T-helper 2 cell (primary cell): ENCODE results near the gene SIM2.

Experiments used
- DNase-seq, 5 experiments: peaks; one replicate each; pipeline versions ENCODE4 v3.0.0 to v3.0.0-alpha.2; 2012 to 2022

Gene SIM2

DNA sequence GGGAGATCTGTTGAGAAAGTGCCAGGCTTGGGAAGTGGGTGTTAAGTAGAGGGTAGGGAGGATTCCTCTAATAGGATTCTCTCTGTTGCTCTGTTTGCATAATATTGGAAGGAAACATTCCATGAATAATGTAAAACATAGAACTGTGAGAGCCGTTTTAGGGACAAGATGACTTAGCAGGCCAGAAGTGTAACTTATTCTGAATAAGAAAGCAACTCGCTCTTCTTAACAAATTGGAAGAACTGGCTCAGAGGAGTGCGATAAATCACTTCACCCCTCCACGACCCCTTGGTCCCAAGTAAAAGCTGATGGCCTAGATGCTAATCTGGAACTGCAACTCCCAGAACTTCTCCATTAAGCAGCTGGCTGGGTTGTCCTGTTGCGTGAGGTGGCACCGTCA is 19.1 kb downstream of the SIM2 start:
- DNase-seq: no peak

DNA sequence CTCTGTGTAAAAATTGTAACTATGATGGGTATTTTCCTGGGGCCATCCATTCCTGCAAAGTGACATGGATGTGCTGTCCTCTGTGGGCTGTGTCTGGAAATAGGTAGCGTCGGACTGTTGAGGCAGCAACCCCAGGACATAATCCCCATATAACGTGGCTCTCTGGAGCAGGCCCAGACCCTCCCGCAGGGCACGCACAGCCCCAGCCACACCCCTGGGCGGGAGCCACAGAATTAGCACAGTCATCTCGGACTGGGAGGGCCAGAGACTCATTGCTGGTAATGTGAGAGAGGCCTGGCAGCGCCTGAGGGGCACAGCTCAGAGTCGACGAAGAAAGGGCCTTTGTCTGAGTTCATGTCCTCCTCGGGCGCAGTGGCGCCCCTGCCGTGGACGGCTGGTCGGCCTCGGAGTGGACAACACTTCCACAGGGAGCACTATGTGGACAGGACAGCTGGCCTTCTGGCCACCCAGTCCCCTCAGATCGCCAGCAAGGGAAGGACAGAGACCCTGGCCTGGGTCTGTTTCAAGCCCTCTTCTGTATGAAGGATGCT is 20.1 kb downstream of the SIM2 start:
- DNase-seq: no peak

DNA sequence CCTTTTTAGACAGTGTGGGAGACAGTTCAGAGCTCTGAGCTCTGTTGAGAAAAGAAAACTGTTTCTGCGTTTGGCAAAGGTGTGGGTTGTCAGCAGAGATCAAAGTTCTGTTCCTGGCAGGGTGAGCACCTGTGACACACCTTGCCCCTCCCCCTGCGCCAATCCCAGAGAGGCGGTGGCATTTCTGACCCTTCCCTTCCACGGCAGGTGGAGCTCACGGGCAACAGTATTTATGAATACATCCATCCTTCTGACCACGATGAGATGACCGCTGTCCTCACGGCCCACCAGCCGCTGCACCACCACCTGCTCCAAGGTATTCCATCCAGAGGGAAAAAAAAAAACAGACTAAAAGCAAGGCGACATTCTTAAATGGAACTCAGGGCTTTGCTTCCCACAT is 20.7 kb downstream of the SIM2 start:
- DNase-seq: no peak

DNA sequence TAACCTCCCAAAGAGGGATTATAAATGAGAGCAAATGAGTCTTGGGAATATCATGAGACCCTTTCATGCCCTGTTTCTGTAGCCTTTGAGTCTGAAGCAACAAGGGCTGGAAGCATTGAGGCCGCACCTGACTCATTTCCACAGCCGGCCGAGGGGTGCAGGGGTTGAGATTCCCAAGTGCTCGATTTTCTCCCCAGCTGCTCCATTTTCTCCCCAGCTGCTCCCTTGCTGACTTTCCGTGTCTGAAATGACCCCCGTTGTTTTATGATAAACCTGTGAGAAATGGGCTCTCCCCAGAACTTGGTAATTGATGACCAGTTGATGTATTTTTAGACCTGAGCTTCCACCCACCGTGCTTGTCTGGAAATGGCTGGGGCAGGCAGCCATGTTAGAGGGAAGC is 22.9 kb downstream of the SIM2 start:
- no peak for DNase-seq

DNA sequence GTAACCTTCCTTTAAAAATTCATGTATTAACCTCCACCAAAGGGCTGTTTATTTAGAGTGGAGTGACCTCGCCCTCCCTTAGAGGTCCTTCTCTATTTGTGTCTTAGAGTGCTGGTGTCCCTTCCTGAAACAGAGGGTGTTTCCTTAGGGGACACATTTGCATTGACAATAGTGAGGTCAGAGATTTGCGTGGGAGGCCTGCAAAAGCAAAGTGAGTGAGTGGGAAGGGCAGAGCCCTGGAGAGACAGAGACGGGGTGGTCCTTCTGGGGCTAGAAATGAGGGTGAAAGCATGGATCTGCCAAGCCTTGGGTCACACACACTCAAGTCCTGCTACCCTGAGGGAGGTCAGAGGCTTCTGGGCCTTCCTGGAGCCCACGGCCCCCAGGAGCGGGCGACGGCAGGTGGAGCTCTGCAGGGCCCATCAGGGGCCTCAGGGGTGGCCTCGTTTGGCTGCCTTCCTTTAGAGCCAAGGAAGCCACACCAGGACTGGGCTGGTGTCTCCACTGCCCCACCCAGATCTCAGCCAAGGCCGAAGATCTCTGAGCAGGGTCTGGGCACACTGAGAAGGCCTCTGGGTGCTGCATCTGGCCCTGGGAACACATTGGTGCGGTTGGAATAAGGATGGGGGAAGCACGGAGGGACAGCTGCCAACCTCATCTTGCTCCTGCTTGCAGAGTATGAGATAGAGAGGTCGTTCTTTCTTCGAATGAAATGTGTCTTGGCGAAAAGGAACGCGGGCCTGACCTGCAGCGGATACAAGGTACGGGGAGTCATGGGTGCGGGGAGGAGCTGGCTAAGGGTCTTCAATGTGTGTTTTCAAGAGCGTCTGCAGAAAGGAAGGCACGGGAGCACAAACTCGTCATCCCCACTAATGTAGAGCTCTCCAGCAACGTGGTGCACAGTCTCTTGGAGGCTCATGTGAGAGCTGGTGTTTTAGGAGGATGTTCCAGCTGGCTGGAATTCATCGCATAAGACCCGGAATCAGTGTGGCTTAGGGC is 23.8 kb downstream of the SIM2 start:
- no peak for DNase-seq

DNA sequence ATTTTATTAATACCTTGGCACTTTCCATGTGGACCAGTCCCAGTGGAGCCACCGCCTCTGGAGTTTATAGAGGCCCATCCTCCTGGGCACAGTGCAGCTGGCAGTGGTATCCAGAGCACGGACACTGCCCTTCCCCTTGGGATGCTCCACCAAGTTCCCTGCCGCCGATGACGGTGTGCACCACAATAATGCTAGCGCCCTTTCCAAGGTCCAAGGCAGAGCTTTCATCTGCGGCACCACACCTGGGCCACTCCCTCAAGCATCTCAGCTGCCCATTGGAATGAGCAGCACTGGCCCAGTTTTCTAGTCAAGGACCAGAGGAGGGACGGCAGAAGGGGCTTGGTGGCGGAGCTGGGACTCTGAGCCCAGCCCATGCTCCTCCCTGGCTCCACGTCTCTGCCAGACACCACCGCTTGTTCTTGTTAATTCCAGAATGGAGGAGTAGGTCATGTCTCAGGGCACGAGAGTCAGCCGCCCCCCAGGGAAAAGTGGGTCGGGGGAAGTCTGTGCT is 24.5 kb downstream of the SIM2 start:
- no peak for DNase-seq

DNA sequence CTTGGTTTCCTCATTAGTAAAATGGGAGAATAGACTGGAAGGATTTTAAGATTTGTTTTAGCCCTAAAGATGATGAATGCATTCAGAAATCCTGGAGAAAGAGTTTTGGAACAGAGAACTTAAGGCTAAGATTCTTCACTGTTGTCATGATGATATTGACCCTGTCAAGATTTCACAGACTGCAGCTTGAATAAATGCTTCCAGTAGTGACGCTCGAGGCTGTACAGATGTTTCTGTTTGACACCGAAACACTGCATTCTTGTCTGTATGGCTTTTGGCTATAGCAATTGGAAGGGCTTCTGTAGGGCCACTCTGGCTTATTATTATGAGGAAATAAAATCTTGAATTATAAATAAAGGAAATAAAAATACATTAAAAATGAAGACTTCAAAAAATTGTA is 25.7 kb downstream of the SIM2 start:
- no peak for DNase-seq

DNA sequence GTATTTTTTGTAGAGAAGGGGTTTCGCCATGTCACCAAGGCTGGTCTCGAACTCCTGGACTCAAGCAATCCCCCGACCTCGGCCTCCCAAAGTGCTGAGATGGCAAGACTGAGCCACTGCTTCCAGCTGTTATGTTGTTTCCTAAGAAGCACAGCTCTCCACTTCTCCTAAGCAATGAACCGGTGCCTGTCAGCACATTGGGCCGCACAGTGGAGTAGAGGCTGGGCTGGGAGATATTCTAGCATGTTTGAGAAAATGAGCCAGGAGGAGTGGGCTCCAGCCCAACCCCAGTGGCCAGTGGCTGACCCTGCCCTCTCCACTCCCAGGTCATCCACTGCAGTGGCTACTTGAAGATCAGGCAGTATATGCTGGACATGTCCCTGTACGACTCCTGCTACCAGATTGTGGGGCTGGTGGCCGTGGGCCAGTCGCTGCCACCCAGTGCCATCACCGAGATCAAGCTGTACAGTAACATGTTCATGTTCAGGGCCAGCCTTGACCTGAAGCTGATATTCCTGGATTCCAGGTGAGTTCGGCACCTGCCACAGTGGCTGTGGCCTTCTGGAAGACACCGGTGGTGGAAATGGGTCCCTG is 27.0 kb downstream of the SIM2 start:
- DNase-seq: no peak

DNA sequence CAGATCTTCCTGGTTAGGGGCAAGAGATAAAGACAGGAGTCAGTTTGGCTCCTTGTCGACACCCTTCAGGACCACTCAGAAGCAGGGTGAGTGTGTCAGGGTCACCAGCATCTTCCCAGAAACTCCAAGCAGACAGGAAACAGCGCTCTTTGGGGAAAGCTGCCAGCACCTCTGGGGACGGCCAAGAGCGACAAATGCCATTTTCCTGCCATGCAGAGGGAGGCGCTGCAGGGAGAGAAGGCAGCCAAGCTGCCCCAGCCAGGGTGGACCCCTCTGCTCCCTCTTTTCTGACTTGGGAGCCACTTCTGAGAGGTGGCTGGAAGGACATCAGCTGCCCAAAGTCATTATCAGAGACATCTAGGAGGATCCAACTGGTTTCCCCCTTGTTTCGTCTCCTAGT is 29.0 kb downstream of the SIM2 start:
- no peak for DNase-seq

DNA sequence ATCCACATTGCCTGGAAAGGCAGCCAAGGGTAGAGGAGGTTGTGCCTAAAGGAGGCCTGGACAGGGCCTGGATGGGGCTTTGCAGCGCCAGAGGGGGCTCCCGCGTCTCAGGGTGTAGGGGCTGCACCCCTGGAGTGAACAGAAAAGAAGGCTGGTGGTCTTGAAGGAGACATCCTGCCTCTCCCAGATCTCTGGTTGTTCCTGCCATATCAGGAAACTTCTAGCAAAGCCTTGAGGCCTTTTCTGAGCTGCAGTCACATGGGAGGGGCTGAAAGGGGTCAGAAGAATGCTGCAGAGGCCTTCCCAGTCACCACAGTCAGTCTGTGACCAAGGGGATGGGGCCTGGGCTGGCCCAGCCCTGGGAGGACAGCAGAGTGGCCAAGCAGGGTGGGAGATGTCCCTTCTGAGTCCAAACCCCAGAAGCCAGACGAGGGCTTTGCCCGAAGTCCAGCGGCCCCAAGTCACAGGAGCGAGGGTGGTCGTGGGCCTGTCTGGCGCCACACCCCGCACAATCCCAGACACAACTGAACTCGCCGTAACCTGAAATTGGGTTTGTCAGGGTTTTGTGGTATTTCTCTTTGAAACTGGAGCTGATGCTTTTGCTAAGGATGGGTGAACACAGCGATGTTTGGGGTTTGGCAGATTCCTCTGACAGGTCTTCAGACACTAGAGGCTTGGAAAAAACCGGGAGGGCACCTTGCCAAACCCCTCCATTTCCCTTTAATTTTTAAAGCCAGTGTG is 29.6 kb downstream of the SIM2 start:
- no peak for DNase-seq

DNA sequence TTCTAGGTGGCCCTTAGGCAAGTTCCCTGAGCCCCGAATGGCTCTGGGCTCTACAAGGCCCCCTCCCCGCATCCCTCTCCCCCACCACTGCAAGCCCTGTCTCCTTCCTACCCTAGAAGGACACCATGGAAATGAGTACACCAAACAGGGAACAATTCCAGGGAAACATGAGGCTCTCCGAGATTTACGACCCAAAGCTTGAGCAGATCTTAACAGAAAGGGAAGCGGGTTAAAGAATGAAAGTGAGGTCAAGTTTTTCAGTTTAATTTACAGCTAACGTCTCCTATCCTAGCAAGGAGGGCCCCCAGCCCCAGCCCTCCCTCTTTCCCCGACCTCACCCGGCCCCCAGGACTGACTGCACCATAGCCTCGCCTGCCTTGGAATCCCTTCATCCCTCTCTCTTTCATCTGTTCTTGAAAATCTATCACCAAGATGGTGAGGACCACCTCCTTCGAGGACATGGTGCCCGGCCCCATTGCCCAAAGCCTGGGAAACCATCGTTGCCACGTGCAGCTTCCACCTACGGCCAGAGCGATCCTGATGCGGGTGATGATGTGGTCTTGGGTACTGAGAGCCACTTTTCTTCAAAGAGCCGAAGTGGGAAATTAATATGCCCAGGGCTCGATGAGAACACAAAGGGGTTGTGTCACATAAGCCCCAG is 30.5 kb downstream of the SIM2 start:
- DNase-seq: no peak

DNA sequence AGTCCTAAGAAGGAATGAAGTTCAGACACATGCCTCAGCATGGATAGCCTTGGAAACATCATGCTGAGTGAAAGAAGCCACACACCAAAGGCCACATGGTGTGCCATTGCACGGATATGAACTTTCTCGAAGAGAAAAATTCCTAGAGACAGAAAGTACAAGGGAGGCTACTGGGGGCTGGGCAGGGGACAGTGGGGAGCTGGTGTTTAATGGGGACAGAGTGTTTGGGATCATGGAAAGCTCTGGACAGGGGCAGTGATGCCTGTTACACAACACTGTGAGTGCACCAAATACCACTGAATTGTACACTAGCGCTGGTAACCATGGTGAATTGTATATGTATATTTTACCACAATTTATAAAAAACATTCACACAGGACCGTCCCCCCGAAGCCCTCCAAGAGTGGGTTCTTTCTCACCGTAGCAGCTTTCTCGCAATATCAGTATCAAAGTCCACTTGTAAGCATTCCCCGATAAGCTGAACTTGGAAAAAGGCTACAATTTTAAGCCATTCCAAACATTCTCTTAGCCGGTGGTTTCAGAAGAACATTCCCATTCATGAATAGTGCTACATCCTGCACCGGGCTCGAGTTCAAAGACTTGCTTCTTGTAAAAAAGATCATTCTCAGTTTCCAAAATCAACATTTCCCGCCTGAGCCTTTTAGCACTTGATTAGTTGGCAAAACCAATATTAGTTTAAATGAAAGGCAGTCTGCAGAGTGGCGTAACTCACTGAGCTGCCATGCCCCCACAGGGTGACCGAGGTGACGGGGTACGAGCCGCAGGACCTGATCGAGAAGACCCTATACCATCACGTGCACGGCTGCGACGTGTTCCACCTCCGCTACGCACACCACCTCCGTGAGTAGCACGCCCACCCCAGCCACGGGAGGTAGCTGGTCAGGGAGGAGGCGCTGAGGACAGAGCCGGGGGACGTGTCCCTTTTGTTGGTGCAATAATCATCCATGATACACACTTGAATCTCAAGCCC is 31.7 kb downstream of the SIM2 start:
- DNase-seq: no peak

DNA sequence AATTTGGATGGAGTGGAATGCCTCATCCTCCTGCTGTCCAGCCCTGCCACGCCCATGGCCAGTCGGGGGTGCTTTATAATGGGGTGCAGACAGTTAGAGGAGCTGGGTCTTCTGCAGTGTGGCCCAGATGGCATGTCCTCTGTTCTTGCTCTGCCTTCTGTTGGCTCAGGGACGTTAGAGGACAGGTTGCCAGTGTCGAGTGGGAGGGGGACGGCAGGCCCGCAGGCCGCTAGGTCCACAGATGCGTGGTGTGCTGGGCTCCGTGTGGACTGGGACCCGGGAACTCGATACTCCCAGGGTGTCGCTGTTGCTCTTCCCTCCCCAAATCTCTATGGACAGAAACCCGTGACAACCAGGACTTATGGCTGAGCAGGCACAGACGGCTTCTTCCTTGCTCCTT is 33.3 kb downstream of the SIM2 start:
- DNase-seq: no peak

DNA sequence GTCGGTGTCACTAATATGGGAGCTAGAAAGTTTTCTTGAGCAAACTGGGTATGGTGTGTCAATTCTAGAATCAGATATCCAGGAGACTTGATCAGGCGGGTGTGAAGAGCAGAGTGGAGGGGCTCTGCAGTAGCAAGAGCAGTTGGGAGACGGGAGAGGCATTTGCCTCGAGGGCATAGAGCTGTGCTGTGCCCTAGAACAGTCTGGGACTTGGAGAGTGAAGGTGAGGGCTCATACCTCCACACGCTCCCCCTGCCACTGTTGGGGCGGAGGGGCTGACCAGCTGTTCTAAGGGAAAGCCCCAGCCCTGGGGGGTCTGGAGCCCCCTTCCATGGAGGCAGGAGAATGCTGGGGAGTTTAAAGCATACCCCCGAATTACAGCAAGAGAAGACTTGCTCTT is 33.8 kb downstream of the SIM2 start:
- no peak for DNase-seq

DNA sequence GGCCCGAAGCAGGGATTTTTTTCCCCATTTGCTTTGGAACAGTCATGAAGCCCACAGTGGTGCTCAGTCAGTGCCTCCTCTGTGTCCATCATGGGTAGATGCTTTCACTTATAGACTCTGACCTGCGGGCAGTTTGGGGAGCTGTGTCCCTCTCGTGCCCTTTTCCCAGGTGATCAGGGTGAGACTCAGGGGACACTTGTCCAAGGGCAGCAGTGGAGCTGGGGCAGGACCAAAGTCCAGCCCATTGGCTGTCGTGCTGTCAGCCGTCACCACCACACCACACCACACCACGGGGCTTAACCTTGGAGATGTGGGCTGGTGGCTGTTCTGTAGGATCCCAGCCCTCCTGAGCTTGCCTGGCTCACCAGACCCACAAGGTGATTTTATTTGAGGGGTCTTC is 34.9 kb downstream of the SIM2 start:
- no peak for DNase-seq

DNA sequence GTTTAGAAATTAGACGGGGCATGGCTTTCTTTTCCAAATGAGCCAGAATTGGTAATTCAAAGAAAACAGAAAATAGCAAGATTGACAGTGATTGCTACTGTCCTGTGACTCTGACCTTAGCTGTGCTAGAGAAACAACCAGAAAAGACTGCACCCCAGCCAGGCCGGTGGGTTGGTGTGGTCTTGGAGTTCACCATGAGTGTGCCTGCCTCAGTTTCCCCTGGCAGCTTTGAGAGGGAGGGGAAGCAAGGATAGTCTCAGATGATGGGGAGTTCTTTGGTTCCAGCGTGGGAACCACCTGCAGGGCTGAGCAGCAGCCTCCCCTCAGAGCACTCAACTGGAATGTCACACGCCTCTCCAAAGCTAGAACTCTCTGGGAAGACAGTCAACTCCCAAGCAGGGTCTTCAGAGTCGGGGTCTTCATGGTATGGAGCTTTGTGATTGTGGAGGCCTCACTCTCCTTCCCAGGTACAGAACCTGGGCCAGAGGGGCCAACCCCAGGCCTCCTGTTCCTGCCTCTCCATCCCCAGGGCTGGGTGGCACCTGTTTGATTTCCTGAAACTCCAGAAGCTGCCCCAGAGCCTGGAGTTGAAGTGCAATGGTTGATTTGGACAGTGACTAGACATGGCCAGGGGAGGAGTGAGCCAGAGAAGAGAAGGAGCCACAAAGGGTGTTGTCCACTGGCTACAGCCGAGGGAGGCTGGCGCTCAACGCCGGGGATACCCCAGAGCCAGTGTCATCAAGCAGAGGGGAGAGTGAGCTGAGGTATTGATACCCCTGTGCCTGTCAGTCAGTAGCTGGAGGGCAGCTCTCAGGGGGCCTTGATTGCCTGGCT is 35.7 kb downstream of the SIM2 start:
- no peak for DNase-seq

DNA sequence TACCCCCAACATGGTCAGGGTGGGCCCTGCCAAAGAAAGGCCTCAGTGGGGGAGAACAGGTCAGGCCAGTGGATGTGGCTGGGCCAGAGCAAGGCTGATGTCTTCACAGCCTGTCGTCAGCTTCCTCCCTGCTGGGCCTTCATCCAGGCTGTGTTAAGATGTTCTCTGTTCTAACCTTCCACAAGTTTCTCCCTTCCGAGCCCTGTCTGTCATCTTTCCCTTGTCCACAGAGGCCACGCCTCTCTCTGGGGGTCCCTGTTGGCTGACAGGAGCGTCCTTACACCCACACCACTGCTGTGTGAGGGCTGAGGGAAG is 36.2 kb downstream of the SIM2 start:
- DNase-seq: no peak

DNA sequence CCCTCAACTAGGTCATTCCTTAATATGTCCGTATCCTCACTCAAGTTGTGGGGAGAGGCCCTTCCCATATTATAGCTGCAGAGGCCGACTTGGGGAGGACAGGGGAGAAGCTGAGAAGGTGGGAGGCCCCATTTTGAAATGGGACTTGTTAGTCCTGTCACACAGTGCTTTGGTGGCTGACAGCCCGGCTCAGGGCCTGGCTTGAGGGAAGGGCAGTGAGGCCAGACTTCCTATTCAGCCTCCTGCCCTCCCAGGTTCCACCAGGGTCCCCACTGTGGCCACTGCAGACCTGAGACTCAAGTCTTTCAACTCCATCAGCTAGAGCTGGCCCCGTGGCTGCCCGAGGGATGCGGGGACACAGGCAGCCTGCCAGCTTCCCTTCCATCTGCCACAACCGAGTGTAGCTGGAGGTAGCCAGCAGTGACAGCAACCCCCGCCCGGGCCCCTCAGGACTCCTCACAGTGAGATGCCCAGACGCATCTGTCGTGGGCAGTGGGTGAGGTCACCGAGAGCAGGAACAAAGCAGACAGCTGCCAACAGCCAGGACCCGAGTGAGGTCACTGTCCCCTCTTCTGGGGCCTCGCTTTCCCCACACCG is 36.9 kb downstream of the SIM2 start:
- no peak for DNase-seq

DNA sequence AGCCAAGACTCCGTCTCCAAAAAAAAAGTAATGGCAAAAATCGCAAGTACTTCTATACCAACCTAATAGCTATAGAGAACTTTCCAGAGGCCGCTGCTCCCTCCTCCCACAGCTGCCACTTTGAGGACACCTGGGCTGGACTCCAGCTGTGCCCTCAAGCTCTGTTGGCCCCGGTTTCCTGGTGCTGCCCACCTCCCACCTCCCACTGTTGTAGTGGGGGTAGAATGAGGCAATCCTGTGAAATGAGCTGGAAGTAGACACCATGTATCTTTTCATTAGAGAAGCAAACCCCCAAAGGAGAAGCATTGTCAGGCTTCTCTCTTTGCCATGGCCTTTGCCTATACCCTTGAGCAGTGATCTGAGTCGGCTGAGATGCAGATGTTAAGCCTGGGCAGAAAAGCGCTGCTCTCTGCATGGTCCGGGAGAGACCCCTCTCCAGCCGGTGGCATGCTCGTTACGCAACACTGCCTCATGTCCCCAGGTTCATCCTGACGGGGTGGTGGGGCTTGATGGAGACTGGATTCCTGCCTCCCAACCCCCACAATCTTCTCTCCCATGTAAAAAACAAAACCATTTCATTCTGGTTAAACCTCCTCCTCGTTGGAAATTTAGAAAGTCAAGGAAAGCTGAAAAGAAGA is 39.7 kb downstream of the SIM2 start:
- no peak for DNase-seq

DNA sequence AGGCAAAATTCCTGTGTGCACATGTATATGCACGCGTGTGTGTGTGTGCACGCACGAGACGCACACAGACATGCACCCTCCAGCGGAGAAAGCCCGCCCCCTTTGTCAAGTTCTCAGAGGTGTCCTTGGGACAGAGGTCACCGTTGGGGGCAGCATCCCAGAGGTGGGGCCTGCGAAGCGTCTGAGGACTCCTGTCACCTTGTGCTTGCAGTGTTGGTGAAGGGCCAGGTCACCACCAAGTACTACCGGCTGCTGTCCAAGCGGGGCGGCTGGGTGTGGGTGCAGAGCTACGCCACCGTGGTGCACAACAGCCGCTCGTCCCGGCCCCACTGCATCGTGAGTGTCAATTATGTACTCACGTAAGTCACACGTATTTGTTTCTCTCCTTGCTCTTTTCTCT is 42.6 kb downstream of the SIM2 start:
- DNase-seq: no peak
